Uterus (tissue), 2 donors: Measurements from ENCODE around the gene NLK.

Source experiments
- POLR2A ChIP-seq, 2 donors: fragments of 450-650 bp; IDR thresholded peaks; one replicate each; pipeline ENCODE4 v1.6.1; 2016; ENCODE audit warnings: antibody characterized with exemption in 2 of 2, mild to moderate bottlenecking in 1 of 2, moderate library complexity in 1 of 2
- TF ChIP-seq, protein P1 (sequence below), 4 experiments: fragments of 200-600 bp in 2 of 4; fragments of 450-650 bp in 2 of 4; sonication (generic) in 2 of 4; IDR thresholded peaks; one replicate each; pipeline ENCODE4 v1.5.1; 2016 to 2019; ENCODE audit warnings: antibody characterized with exemption in 4 of 4, mild to moderate bottlenecking in 2 of 4, moderate library complexity in 1 of 4

DNA sequence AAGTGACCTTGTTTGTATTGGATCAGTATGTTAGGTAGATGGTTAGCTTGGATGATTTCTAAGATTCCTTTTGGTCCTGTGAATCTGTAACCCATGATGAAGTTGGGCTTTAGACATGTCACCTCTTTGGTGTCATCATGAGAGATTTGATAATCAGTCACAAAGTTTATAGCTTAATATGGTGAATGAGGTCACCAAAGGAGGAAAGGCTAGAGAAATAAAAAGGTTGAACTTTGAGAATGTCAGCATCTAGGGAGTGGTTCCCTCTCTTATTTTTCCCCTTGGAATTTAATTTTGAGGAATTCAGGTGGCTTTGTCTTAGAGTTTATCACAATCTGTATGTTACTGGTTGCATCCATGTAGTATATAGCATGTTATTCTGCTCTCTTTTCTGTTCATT, 45.3 kb downstream of the NLK start:
- no peak for TF ChIP-seq POLR2A (IDR thresholded peaks at IDR 0.05)
- TF ChIP-seq, protein P1, sequence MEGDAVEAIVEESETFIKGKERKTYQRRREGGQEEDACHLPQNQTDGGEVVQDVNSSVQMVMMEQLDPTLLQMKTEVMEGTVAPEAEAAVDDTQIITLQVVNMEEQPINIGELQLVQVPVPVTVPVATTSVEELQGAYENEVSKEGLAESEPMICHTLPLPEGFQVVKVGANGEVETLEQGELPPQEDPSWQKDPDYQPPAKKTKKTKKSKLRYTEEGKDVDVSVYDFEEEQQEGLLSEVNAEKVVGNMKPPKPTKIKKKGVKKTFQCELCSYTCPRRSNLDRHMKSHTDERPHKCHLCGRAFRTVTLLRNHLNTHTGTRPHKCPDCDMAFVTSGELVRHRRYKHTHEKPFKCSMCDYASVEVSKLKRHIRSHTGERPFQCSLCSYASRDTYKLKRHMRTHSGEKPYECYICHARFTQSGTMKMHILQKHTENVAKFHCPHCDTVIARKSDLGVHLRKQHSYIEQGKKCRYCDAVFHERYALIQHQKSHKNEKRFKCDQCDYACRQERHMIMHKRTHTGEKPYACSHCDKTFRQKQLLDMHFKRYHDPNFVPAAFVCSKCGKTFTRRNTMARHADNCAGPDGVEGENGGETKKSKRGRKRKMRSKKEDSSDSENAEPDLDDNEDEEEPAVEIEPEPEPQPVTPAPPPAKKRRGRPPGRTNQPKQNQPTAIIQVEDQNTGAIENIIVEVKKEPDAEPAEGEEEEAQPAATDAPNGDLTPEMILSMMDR (IDR thresholded peaks at IDR 0.05) = no peak
